MG63 (cell line): ENCODE results near the gene TMEM131L. TPM values are rescaled to one million over a fixed set of nuclear protein-coding genes. Genes with fewer than 3 reads are reported as not detected.
A peak's percentile ranks its signal among the peaks of the same experiment; 100 is the strongest.
"Not testable (repeated sequence)": the region's sequence is repeated elsewhere in the genome, so short reads cannot be mapped to it uniquely, and the experiment has no call there.

Experiments
- DNase-seq: peaks from one replicate; pipeline ENCODE4 v3.0.0-alpha.2; 2020
- H3K27me3 ChIP-seq: fragments of 250-450 bp; sonication (Bioruptor Pico); 2 replicates; pipeline ENCODE4 v1.5.1; 2020; ENCODE audit warnings: mild to moderate bottlenecking, moderate library complexity
- H3K36me3 ChIP-seq: fragments of 250-450 bp; sonication (Bioruptor Pico); 2 replicates; pipeline ENCODE4 v1.5.1; 2020; ENCODE audit warnings: mild to moderate bottlenecking, moderate library complexity
- H3K4me3 ChIP-seq: fragments of 250-450 bp; sonication (Bioruptor Pico); 2 replicates; pipeline ENCODE4 v1.5.1; 2020; ENCODE audit warnings: mild to moderate bottlenecking, moderate library complexity
- H3K9me3 ChIP-seq: fragments of 250-450 bp; sonication (Bioruptor Pico); 2 replicates; pipeline ENCODE4 v1.5.1; 2020; ENCODE audit warnings: mild to moderate bottlenecking, moderate library complexity
- total RNA-seq: library from RNA; depleted of rRNA; stranded (reverse); fragments of >200 nt; shearing (Covaris generic); gene quantifications from 2 replicates; pipeline ENCODE4 v1.2.3, GENCODE V29; 2014; ENCODE audit warnings: low replicate concordance

Gene TMEM131L
- total RNA-seq, 1 experiment from 2014 or later = 5.5 TPM

GRCh38 chr4:153509212-153509611 is 43.1 kb downstream of the TMEM131L start:
- H3K27me3 ChIP-seq, H3K4me3 ChIP-seq, H3K9me3 ChIP-seq, DNase-seq, H3K36me3 ChIP-seq: not testable (repeated sequence)

- Histone ChIP-seq H3K4me3 (no peak overlapping the region), H3K36me3 (no peaks in the 10 kb centered on the region), H3K9me3 (no peaks in the 10 kb centered on the region), H3K27me3 (no peaks in the 10 kb centered on the region)
- no peak for DNase-seq
Observed at GRCh38 chr4:153509724-153510123, 43.6 kb downstream of the TMEM131L start.

- no peak for DNase-seq
- Histone ChIP-seq H3K4me3 (no peak overlapping the region), H3K27me3 (no peaks in the 10 kb centered on the region), H3K36me3 (no peaks in the 10 kb centered on the region), H3K9me3 (no peaks in the 10 kb centered on the region)
Observed at GRCh38 chr4:153510252-153511001, 44.3 kb downstream of the TMEM131L start.

DNA sequence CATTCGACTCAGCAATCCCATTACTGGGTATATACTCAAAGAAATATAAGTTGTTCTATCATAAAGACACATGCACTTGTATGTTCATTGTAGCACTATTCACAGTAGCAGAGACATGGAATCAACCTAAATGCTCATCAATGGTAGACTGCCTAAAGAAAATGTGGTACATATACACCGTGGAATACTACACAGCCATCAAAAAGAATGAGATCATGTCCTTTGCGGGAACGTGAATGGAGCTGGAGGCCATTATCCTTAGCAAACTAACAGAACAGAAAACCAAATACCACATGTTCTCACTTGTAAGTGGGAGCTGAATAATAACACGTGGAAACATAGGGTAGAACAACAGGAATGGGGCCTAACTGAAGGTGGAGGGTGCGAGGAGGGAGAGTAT is 44.9 kb downstream of the TMEM131L start:
- no peak for DNase-seq
- H3K36me3 ChIP-seq = no peaks in the 10 kb centered on the region
- no peaks in the 10 kb centered on the region for H3K27me3 ChIP-seq
- H3K9me3 ChIP-seq = no peaks in the 10 kb centered on the region
- H3K4me3 ChIP-seq = no peak overlapping the region

- H3K4me3 ChIP-seq = no peak overlapping the region
- no peaks in the 10 kb centered on the region for H3K27me3 ChIP-seq
- H3K9me3 ChIP-seq = no peaks in the 10 kb centered on the region
- H3K36me3 ChIP-seq = no peaks in the 10 kb centered on the region
- peak; percentile 54 for DNase-seq
Observed at GRCh38 chr4:153512162-153512852, 46.1 kb downstream of the TMEM131L start.

DNA sequence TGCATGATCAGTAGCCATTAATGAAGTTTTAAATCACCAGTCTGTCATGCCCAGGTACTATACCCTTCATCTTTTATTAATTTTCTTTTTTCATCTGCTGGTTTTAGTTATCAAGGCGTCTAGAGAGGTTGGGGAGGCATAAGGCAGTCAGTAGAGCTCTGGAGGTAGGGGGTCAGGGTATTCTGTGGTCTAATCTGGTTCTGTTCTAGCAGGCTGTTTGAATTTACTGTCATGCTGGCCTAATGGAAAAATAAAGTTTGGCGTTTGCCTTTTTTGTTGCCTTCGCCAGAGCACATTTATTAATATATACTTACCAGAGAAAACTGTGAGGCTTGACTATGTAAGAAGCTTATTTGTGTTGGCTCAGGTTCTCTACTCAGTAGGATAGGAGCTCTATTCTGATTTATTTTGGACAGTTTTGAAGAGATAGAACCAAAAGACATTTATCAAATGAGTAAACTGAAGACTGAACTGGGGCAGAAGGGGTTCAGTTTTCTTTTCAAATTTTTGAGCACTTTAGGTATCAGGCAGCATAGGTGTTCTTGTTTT is 46.9 kb downstream of the TMEM131L start:
- no peak for DNase-seq
- Histone ChIP-seq H3K36me3 (no peaks in the 10 kb centered on the region), H3K4me3 (no peak overlapping the region), H3K9me3 (no peaks in the 10 kb centered on the region), H3K27me3 (no peaks in the 10 kb centered on the region)

DNA sequence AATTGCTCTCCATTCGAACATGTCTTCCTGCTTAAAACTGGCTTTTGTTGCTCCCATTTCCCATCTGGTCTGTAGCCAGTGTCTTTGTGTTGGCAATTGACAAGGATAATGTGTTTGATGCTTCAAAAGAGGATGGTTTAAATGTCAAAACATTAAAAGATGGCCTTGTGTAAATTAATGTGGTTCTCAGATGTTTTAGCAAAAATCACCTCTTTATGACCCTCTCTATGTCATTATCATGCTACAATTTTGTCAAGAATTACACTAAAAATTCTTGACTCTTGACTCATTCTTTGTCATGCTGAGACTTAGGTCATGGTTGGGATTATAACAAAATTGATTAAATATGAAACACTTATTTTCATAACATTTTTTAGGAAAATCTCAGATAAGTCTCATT is 47.4 kb downstream of the TMEM131L start:
- DNase-seq = no peak
- no peak overlapping the region for H3K4me3 ChIP-seq
- H3K36me3 ChIP-seq = no peaks in the 10 kb centered on the region
- H3K9me3 ChIP-seq = no peaks in the 10 kb centered on the region
- no peaks in the 10 kb centered on the region for H3K27me3 ChIP-seq

- peak; percentile 28 for DNase-seq
- H3K9me3 ChIP-seq = no peaks in the 10 kb centered on the region
- no peaks in the 10 kb centered on the region for H3K27me3 ChIP-seq
- H3K36me3 ChIP-seq = no peaks in the 10 kb centered on the region
- no peak overlapping the region for H3K4me3 ChIP-seq
Observed at GRCh38 chr4:153514001-153514526, 47.9 kb downstream of the TMEM131L start.

DNA sequence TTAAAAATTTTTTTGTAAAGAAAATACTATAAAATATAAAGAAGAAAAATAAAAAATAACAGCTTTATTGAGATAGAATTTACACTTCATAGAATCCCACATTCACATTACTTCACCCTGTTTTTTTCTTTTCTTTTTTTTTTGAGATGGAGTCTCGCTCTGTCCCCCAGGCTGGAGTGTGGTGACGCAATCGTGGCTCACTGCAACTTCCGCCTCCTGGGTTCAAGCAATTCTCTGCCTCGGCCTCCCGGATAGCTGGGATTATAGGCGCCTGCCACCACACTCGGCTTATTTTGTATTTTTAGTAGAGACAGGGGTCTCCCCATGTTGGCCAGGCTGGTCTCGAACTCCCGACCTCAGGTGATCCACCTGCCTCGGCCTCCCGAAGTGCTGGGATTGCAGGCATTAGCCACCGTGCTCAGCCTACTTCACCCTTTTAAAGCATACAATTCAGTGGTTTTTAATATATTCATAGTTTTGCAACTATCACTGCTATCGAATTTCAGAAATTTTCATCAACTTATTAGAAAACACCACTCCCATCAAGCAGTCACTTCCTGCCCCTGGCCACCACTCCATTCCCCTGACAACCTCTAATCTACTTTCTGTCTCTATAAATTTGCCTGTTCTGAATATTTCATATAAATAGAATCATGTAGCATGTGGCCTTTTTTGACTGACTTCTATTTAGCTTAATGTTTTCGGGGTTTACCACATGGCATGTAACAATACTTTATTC is 48.7 kb downstream of the TMEM131L start:
- Histone ChIP-seq H3K9me3 (no peaks in the 10 kb centered on the region), H3K27me3 (no peaks in the 10 kb centered on the region), H3K36me3 (no peaks in the 10 kb centered on the region), H3K4me3 (no peak overlapping the region)
- no peak for DNase-seq

- Histone ChIP-seq H3K4me3 (no peak overlapping the region), H3K36me3 (no peaks in the 10 kb centered on the region), H3K9me3 (no peaks in the 10 kb centered on the region), H3K27me3 (no peaks in the 10 kb centered on the region)
- no peak for DNase-seq
Observed at GRCh38 chr4:153517159-153517558, 51.0 kb downstream of the TMEM131L start.

GRCh38 chr4:153518001-153518400 is 51.8 kb downstream of the TMEM131L start:
- Histone ChIP-seq H3K4me3 (no peak overlapping the region), H3K36me3 (no peaks in the 10 kb centered on the region), H3K9me3 (no peaks in the 10 kb centered on the region), H3K27me3 (no peaks in the 10 kb centered on the region)
- DNase-seq = no peak

GRCh38 chr4:153518637-153519389 is 52.7 kb downstream of the TMEM131L start:
- no peaks in the 10 kb centered on the region for H3K27me3 ChIP-seq
- no peak for DNase-seq

DNA sequence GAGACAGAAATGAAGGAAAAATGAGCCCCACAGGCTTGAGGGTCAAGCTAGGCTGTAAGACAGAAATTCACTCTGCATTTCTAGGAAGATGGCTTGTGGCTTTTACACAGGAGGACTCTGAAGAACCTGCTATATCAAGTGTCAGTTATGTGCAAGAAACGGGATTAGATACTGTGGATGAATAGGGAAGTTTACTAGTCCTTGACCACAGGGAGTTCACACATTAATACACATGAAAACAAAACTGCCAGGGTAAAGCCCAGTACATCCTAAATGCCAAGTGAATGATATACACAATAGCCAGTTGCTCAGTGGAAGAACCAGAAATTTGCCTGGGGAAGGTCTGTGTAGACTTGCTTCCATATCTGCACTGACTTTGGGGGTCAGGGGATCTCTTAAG is 53.5 kb downstream of the TMEM131L start:
- no peaks in the 10 kb centered on the region for H3K36me3 ChIP-seq
- no peaks in the 10 kb centered on the region for H3K9me3 ChIP-seq
- no peak overlapping the region for H3K4me3 ChIP-seq
- DNase-seq = no peak
- no peaks in the 10 kb centered on the region for H3K27me3 ChIP-seq

More at GRCh38 chr4:153518637-153519389, 52.7 kb downstream of the TMEM131L start:
- no peaks in the 10 kb centered on the region for H3K36me3 ChIP-seq
- H3K4me3 ChIP-seq = no peak overlapping the region
- no peaks in the 10 kb centered on the region for H3K9me3 ChIP-seq

DNA sequence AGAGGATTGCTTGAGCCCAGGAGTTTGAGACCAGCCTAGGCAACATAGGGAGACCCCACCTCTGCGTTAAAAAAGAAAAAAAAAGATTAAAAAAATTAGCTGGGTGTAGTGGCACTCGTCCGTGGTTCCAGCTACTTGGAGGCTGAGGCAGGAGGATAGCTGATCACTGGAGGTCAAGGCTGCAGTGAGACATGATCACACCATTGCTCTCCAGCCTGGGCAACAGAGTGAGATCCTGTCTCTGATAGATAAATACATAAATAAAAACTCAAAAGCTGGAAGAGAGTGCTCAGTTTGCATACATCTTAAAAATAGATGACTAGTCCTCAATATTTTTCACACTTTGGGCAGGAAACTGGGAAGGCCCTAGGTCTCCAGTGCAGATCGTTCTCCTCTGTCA is 54.1 kb downstream of the TMEM131L start:
- DNase-seq = no peak
- H3K36me3 ChIP-seq = no peaks in the 10 kb centered on the region
- no peaks in the 10 kb centered on the region for H3K27me3 ChIP-seq
- H3K4me3 ChIP-seq = no peak overlapping the region
- H3K9me3 ChIP-seq = no peaks in the 10 kb centered on the region

GRCh38 chr4:153520801-153521329 is 54.7 kb downstream of the TMEM131L start:
- H3K9me3 ChIP-seq = no peaks in the 10 kb centered on the region
- no peak for DNase-seq
- H3K4me3 ChIP-seq = no peak overlapping the region
- H3K36me3 ChIP-seq = no peaks in the 10 kb centered on the region
- H3K27me3 ChIP-seq = no peaks in the 10 kb centered on the region

DNA sequence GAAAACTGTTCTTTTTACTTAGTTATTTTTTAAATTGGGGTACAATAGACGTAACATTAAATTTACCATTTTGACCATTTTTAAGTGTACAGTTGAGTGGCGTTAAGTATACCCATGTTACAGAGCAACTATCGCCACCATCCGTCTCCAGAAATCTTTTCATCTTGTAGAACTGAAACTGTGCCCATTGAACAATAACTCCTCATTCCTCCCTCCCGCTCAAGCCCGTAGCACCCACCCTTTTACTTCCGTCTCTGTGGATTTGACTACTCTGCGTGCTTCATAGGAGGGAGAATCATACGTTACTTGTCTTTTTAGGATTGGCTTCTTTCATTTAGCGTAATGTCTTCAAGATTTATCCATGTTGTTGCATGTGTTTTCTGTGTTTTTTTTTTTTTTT is 55.3 kb downstream of the TMEM131L start:
- DNase-seq = no peak
- no peaks in the 10 kb centered on the region for H3K36me3 ChIP-seq

More for the DNA sequence above, 55.3 kb downstream of the TMEM131L start:
- no peak overlapping the region for H3K4me3 ChIP-seq
- H3K9me3 ChIP-seq = no peaks in the 10 kb centered on the region
- no peaks in the 10 kb centered on the region for H3K27me3 ChIP-seq
